ENCODE measurements around the gene PNISR. TPM values are rescaled to one million over a fixed set of nuclear protein-coding genes. Genes with fewer than 3 reads are reported as not detected.

Gene PNISR
- total RNA-seq, 1 donor from 2014 or later = 60.2 TPM

DNA sequence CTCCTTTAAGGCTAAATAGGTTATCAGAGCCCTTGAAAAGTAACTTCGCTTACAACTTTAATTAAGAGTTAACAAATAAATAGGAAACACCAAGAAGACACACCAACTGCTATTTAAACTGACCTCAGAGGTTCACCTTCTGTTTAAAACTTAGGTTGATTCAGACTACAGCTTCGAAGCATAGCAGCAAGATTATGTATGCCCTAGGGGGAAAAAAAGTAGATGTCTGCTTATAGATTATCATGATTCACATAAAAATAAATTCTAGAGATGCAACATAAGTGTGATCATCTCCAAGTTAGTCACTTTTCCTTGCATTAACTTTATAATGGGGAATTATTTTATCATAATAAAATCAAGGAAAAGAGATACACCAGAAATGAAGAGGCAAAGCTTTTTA is 8.9 kb downstream of the PNISR start:
- H3K4me1 ChIP-seq = peaks cover 0 to 15% of the 10 kb centered on the region in 2 donors
- intact Hi-C loops (cut with DNase I) = no loop called here
- H3K27ac ChIP-seq = no peak overlapping the region
- H3K27me3 ChIP-seq = no peaks in the 10 kb centered on the region
- no peak for TF ChIP-seq CTCF (IDR thresholded peaks at IDR 0.05)
- H3K36me3 ChIP-seq = peaks cover 0 to 4% of the 10 kb centered on the region in 2 donors
- no peaks in the 10 kb centered on the region for H3K9me3 ChIP-seq
- H3K4me3 ChIP-seq = no peak overlapping the region
- DNase-seq (ENCODE audit: low spot score in 2 of 2) = no peak

DNA sequence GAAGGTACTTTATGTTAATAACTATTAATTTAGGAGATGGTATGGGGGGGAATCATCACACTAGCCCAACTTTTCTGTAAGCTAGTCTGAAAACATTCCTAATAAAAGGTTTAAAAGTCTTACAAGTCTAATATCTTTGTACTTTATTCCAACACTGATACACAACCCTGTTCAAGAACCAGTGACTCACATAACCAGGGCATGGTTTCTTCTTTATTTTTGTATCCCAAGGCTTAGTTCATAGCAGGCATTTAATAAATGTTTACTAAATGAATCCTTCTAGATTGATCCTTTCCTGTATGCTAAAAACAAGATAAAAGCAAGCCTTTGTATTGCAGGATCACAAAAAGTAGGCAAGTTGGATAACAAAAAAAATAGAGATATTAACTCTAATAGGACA is 9.7 kb downstream of the PNISR start:
- intact Hi-C loops (cut with DNase I) = no loop called here

GRCh38 chr6:99412065-99412464 is 13.0 kb downstream of the PNISR start:
- no peak for TF ChIP-seq CTCF (IDR thresholded peaks at IDR 0.05)
- Histone ChIP-seq H3K4me3 (no peak overlapping the region), H3K36me3 (peaks cover 28 to 29% of the 10 kb centered on the region in 2 donors), H3K27me3 (no peaks in the 10 kb centered on the region), H3K4me1 (peaks cover 0 to 10% of the 10 kb centered on the region in 2 donors), H3K27ac (no peak overlapping the region), H3K9me3 (no peaks in the 10 kb centered on the region)
- intact Hi-C loops (cut with DNase I) = no loop called here
- DNase-seq (ENCODE audit: low spot score in 2 of 2) = no peak

More for the DNA sequence above, 9.7 kb downstream of the PNISR start:
- no peak overlapping the region for H3K27ac ChIP-seq
- no peak overlapping the region for H3K4me3 ChIP-seq
- DNase-seq (ENCODE audit: low spot score in 2 of 2) = no peak
- peaks cover 0 to 12% of the 10 kb centered on the region in 2 donors for H3K4me1 ChIP-seq
- TF ChIP-seq CTCF (IDR thresholded peaks at IDR 0.05) = no peak
- no peaks in the 10 kb centered on the region for H3K27me3 ChIP-seq
- H3K36me3 ChIP-seq = peaks cover 4 to 5% of the 10 kb centered on the region in 2 donors
- no peaks in the 10 kb centered on the region for H3K9me3 ChIP-seq

- no peak for TF ChIP-seq CTCF (IDR thresholded peaks at IDR 0.05)
- peaks cover 51 to 53% of the 10 kb centered on the region in 2 donors for H3K36me3 ChIP-seq
- H3K4me3 ChIP-seq = no peak overlapping the region
- H3K9me3 ChIP-seq = no peaks in the 10 kb centered on the region
- no peaks in the 10 kb centered on the region for H3K27me3 ChIP-seq
- intact Hi-C loops (cut with DNase I) = no loop called here
- DNase-seq (ENCODE audit: low spot score in 2 of 2) = no peak
- no peak overlapping the region for H3K27ac ChIP-seq
- no peaks in the 10 kb centered on the region for H3K4me1 ChIP-seq
These were observed 15.4 kb downstream of the PNISR start for GRCh38 chr6:99409672-99410071.

DNA sequence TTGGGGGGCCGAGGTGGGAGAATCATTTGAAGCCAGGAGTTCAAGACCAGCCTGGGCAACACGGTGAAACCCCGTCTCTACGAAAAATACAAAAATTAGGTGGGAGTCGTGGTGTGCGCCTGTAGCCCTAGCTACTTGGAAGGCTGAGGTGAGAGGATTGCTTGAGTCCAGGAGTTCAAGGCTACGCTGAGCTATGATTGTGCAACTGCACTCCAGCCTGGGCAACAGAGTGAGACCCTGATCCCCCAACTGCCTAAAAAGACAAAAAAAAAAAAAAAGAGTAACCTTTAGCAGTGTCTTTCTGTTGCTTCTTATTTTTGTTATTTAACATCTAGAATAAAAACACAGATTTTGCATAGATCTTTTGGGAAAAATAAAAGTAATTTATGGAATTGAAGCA is 18.0 kb downstream of the PNISR start:
- intact Hi-C loops (cut with DNase I) = no loop called here
- no peaks in the 10 kb centered on the region for H3K27me3 ChIP-seq
- peaks cover 75 to 76% of the 10 kb centered on the region in 2 donors for H3K36me3 ChIP-seq
- no peak for DNase-seq (ENCODE audit: low spot score in 2 of 2)
- no peak overlapping the region for H3K27ac ChIP-seq
- no peaks in the 10 kb centered on the region for H3K4me1 ChIP-seq
- H3K9me3 ChIP-seq = no peaks in the 10 kb centered on the region
- TF ChIP-seq CTCF (IDR thresholded peaks at IDR 0.05) = no peak
- H3K4me3 ChIP-seq = no peak overlapping the region

DNA sequence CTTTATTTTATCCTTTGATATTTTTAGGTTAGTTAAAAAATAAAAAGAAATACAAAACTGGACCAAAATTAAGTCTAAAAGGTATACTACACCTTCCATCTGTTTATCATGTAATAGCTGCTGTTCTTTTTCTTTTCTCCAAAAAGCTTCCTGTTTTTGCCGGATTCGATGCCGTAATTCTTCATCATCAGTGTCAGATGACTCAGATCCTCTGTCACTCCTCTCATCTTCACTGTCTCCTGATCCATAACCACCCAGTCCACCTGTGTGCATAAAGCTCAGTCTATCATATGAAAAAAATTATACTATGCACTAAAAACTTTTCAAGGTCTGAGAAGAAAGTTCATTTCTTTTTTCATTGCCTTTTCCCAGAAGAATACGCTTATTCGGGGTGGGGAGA is 22.7 kb downstream of the PNISR start:
- Histone ChIP-seq H3K9me3 (no peaks in the 10 kb centered on the region), H3K27me3 (no peaks in the 10 kb centered on the region), H3K27ac (no peak overlapping the region), H3K36me3 (peaks cover 81 to 83% of the 10 kb centered on the region in 2 donors), H3K4me3 (no peak overlapping the region), H3K4me1 (no peaks in the 10 kb centered on the region)
- intact Hi-C loops (cut with DNase I) = no loop called here
- no peak for DNase-seq (ENCODE audit: low spot score in 2 of 2)
- TF ChIP-seq CTCF (IDR thresholded peaks at IDR 0.05) = no peak

Data from ascending aorta (tissue), 2 donors.